ENCODE measurements around the gene CHAD.
"Not testable (repeated sequence)": the region's sequence is repeated elsewhere in the genome, so short reads cannot be mapped to it uniquely, and the experiment has no call there.

Gene CHAD

DNA sequence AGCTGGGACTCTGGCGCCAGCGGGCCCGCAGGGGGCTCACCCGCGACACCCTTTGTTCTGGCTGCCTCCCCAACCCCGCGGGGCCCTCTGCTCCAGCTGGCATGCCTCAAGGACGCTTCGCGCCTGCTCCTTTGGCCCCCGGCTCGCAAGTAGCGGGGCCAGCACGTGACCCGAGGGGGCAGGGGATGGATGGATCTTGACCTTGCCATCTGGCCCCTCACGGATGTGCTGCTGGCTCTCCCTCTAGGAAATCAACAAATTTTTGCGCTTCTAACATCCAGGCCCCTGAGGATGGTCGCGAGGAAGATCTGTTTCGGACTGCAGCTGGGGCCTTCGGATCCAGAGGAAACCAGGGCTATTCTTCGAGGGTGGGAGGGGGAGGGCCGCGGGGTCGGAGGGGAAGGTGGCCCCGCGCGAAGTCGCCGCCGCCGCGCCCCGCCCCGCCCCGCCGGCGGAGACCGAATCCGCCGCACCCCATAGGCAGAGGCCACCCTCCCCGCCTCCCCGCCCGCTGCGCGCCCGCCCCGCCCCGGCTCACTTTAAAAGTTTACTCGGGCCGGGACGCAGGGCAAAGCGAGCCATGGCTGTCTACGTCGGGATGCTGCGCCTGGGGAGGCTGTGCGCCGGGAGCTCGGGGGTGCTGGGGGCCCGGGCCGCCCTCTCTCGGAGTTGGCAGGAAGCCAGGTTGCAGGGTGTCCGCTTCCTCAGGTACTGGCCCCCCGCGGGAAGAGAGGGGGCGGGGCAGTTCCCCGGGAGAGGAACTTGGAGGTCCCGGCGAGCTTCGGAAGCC, 42.8 kb downstream of the CHAD start, which contains the start of gene ACSF2:
Gene ACSF2 (plus strand): TSS at position 537 of the 790 bp plus-strand sequence. CDS start 44 bp downstream, at position 581.
- peak; percentile 16 for DNase-seq

DNA sequence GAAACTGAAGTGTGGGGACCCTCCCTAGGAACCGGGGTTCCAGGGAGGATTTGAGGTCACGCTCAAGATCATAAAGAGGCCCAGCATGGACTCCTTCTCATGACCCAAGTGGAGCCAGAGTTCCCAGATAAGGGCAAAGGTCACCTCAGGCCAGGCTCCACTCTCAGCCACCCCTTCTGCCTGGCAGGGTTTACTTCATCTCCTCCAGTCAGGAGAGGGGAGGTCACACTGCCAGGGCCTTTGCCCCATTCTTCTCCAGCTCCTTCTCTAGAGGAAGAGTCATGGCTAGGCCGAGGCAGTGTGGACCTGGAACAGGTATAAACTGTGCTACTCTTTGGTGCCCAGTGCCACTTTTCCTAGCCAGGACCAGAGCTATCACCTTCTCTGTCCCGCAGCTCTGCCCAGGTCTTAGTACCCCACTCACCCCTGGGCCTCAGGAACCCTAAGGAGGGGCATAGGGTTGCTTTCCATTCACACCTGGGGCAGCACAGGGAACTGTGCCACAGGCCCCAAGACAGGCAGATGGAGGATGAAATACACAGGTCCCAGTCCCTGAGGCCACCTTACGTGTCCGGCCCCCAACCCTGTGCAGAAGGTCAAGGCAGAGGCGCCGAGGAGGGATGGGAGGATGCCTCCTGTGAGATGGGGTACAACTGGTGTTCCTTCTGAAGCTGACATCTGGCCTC, 43.5 kb downstream of the CHAD start:
- no peak for DNase-seq

DNA sequence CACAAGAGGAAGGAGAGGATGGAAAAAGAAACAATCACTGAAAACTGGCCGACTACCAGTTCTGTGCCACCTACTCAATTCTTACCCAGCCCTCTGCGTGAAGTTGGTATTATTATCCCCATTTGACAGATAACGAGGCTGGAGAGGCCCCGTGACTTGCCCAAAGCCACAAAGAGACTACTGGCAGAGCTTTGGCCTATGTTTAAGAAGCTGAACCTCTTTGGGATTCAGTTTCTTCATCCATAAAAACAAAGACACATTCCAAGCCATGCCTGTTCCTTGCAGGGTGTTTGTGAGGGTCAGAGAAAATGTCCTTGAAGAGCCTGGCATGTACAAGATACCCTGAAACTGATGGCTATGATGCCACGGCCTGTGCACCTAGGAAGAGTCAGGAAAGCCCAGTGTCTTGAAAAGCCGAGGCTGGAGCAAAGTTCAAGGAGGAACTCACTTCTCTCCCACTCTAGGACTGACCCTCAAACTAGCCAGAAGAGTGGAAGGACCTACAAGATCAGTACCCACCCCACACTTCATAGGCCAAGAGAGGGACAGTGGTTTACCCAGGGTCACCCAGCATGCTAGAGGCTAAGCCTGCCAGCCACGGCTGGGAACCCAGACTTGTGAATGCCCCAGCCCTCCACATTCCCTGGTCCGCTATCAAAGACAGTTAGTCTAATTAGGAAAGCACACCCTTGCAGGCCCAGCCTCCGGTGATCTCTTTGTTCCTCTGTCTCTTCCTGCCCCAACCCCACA, 44.3 kb downstream of the CHAD start:
- DNase-seq = no peak

DNA sequence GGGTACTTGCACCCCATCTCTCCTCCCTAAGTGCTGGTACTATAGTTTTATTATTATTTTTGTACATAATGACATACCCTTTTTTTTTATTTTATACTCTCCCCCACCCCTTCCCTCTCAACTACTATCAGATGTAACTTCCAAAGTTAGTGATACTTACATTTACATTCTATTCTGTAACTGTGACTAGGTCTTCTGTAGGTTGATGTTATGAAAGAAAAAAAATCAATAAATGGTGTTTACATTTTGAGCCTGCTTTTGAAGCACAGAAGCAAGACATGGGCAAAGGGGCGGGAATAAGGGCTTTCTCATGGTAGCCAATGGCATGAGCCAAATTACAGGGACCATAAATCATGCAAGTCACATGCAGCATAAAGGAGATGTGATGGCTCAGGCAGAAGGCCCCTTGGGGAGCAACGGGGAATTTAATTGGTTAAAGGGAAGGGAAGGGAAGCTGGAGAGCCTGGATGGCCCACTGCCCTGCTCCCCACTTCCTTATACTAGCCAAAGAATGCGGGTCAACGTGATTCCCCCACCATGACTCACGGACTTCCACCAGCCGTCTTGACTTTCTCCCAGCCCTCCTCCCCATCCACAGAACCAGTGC, 45.0 kb downstream of the CHAD start:
- DNase-seq = peak; percentile 39

DNA sequence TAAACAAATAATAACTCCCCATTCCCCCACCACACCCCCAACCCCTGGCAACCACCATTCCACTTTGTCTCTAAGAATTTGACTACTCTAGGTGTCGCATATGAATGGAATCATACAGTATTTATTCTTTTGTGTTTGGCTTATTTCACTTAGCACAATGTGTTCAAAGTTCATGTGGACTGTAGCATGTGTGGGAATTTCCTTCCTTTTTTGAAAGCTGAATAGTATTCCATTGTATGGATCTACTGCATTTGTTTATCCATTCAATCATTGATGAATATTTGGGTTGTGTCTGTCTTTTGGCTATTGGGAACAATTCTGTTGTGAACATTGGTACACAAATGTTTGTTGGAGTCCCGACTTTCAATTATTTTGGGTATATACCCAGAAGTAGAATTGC, 45.9 kb downstream of the CHAD start:
- DNase-seq = no peak

DNA sequence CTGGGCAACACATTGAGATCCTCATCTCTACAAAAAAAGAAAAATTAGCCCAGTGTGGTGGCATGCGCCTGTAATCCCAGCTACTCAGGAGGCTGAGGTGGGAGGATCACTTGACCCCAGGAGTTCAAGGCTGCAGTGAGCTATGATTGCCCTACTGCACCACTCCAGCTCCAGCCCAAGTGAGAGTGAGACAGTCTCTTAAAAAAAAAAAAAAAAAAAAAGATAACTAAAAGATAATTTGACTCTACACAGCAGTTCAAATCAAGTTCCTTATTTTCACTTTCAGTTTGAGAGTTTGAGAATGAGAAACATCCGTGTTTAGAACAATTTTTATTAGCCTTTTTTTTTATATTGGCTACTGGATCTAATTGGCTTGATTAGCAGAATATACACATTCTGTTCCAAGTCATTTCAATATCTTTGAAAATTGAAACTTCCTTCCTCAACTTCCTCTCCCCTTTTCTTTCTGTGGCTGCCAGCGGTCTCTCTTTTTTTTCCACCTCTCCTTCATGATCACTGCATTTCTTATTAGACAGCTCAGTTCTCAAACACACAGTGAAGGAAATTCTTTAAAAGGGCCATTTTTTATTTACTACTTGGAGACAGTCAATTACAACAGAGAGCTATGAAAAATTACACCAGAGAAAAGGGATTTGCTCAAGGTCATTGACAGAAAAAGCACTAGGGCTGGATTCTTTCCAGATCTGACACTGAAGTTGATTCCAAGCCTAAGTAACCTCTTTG, 47.2 kb downstream of the CHAD start:
- DNase-seq = no peak

DNA sequence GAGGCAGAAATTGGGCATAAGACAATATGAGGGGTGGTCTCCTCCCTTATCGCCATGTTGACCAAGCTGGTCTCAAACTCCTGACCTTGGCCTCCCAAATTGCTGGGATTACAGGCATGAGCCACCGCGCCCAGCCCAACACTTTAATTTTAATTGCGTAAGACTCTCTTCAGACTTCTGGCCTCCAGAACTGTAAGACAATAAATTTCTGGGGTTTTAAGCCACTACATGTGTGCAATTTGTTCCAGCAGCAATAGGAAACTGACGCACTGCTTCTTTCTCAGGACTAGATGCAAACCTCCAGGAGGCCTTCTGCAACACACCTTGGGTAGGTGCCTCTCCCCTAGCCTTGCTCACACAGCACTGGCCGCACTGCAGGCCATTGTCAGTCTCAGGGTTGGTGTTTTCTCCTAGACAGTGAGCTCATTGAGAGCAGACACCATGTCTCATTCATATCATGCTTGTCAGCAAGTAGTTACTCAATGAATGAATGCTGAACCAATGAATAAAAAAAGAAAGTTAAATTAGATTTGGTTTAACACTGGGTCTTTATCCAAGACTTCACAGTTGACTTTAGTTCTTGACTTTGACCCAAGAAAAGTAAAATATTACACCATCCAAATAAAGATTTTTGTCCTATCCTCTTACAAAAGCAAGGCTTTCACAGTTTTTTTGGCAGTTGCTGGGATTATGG, 48.1 kb downstream of the CHAD start:
- no peak for DNase-seq

DNA sequence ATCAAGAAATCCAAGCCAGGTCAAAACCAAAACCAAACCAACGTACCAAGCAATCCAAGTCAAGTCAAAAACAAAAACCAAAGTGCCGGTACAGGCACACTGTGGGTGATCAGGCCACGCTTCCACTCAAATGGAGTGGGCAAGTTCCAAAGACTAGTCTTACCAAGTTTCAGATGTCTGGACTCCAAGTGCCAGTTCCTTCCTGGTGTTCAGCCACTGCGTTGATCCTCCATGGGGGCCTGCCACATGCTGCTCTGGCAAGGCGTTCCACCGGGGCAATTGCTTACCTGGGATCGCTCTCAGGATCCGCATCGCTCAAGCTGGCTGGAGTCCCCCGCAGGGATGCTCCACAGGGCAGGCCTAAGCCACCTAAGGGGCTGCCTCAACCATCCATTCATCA, 49.1 kb downstream of the CHAD start:
- not testable (repeated sequence) for DNase-seq

DNA sequence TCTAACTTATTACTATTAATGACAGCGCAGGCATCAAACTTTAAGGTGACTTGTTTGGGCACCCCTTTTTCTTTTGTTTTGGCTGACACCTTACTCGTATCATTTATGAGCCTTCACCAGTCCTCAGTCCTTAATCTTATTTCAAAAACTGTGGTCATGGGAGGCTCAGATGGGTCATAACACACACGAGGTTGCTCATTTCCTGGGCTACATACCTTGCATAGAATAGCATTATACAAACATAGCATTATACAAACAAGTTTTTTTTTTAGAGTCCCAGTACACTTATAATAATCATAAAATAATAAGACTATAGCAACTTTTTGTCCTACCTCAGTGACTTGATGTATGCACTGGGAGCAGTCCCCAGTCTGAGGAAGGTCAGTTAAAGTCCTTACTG, 53.9 kb downstream of the CHAD start:
- DNase-seq = no peak

All from GOT3 (cell line).